Left lung (tissue), 10 donors: Measurements from ENCODE around the gene WAS. TPM values are rescaled to one million over a fixed set of nuclear protein-coding genes. Genes with fewer than 3 reads are reported as not detected.

Source experiments
- ATAC-seq: fragments of 200-7000 bp; cut with Tn5 transposase; one replicate; pipeline ENCODE4 v1.9.1; 2020; ENCODE audit warnings: moderate library complexity
- DNase-seq, 4 donors: peaks; one replicate each; pipeline ENCODE4 v3.0.0-alpha.2; 2013 to 2020
- H3K27ac ChIP-seq, 2 donors: fragments of 200-600 bp; sonication (generic) in 1 of 2; one replicate each; pipeline versions ENCODE4 v1.5.0 to v1.8.0; 2020 to 2021
- H3K27me3 ChIP-seq, 2 donors: fragments of 200-600 bp; sonication (generic) in 1 of 2; one replicate each; pipeline versions ENCODE4 v1.5.0 to v1.8.0; 2020 to 2021
- H3K36me3 ChIP-seq, 2 donors: fragments of 200-600 bp; sonication (generic) in 1 of 2; one replicate each; pipeline versions ENCODE4 v1.5.0 to v1.8.0; 2020 to 2021
- H3K4me1 ChIP-seq, 2 donors: fragments of 200-600 bp; one replicate each; pipeline ENCODE4 v1.8.0; 2021
- H3K4me3 ChIP-seq, 2 donors: fragments of 200-600 bp; sonication (generic) in 1 of 2; one replicate each; pipeline versions ENCODE4 v1.5.0 to v1.8.0; 2020 to 2021; ENCODE audit warnings: mild to moderate bottlenecking in 1 of 2
- H3K9me3 ChIP-seq, 2 donors: fragments of 200-600 bp; sonication (generic) in 1 of 2; one replicate each; pipeline versions ENCODE4 v1.5.0 to v1.8.0; 2020 to 2021
- intact Hi-C, 2 donors: fragments of 100-400 bp; cut with DNase I; formaldehyde crosslinking; loops; one replicate each; pipeline versions ENCODE4 v1.11.2 to v1.14.2; 2022
- polyA plus RNA-seq, 6 donors: library from polyadenylated mRNA; unstranded; fragments of 120-200 nt; gene quantifications; one replicate each; pipeline ENCODE4 v1.2.1, GENCODE V29; 2013; ENCODE audit not compliant: insufficient read length in 6 of 6
- total RNA-seq, 2 donors: library from RNA; stranded (reverse); fragmentation: NEBNext Ultra II Directional; extraction: Animal tissue kit (Norgen Biotek cat#: 25700); gene quantifications; one replicate each; pipeline ENCODE4 v1.2.1, GENCODE V29; 2021
- TF ChIP-seq, protein P1 (sequence below), 2 donors: fragments of 200-600 bp; sonication (generic) in 1 of 2; IDR thresholded peaks; one replicate each; pipeline versions ENCODE4 v1.5.0 to v1.8.0; 2021; ENCODE audit warnings: antibody characterized with exemption in 2 of 2
- donor health status: DM: no; HTN: yes; CAD: no.
- donor health status: DM: no; HTN: no; CAD: no.

Gene WAS
- total and polyA plus RNA-seq, 8 donors = 4.1 to 49.1 (median 4.6) TPM

GRCh38 chrX:48695925-48696300 is 12.3 kb downstream of the WAS start:
- intact Hi-C loops = no loop called here
- TF ChIP-seq, protein P1, sequence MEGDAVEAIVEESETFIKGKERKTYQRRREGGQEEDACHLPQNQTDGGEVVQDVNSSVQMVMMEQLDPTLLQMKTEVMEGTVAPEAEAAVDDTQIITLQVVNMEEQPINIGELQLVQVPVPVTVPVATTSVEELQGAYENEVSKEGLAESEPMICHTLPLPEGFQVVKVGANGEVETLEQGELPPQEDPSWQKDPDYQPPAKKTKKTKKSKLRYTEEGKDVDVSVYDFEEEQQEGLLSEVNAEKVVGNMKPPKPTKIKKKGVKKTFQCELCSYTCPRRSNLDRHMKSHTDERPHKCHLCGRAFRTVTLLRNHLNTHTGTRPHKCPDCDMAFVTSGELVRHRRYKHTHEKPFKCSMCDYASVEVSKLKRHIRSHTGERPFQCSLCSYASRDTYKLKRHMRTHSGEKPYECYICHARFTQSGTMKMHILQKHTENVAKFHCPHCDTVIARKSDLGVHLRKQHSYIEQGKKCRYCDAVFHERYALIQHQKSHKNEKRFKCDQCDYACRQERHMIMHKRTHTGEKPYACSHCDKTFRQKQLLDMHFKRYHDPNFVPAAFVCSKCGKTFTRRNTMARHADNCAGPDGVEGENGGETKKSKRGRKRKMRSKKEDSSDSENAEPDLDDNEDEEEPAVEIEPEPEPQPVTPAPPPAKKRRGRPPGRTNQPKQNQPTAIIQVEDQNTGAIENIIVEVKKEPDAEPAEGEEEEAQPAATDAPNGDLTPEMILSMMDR (IDR thresholded peaks at IDR 0.05) = no peak

GRCh38 chrX:48696301-48696908 is 12.8 kb downstream of the WAS start, which contains the start of gene SUV39H1:
Gene SUV39H1 (plus strand): TSS chrX:48696734. CDS start chrX:48696785, 51 bp downstream.
- Histone ChIP-seq H3K4me1 (peaks cover 0 to 5% of the 10 kb centered on the region in 2 donors), H3K27ac (peak within 1 kb of the TSS; percentile 82 to 89), H3K9me3 (no peaks in the 10 kb centered on the region), H3K27me3 (peaks cover 0 to 3% of the 10 kb centered on the region in 2 donors), H3K36me3 (peaks cover 0 to 13% of the 10 kb centered on the region in 2 donors), H3K4me3 (peak within 1 kb of the TSS; percentile 33 to 51)
- ATAC-seq = peak; percentile 98
- intact Hi-C loops = no loop called here
- TF ChIP-seq, protein P1 (IDR thresholded peaks at IDR 0.05) = no peak
- DNase-seq = peak; percentile 77 to 94 (median 92)

More at GRCh38 chrX:48695925-48696300, 12.3 kb downstream of the WAS start:
- peaks cover 0 to 9% of the 10 kb centered on the region in 2 donors for H3K36me3 ChIP-seq
- peak overlapping the region; percentile 82 to 89 for H3K27ac ChIP-seq
- no peaks in the 10 kb centered on the region for H3K9me3 ChIP-seq
- DNase-seq (peak in 1 of 4 donors; percentile 14), ATAC-seq (peak; percentile 6)
- H3K4me1 ChIP-seq = peaks cover 0 to 3% of the 10 kb centered on the region in 2 donors
- H3K27me3 ChIP-seq = peaks cover 0 to 4% of the 10 kb centered on the region in 2 donors
- H3K4me3 ChIP-seq = peak overlapping the region; percentile 33 to 51

- DNase-seq (peak in 1 of 4 donors; percentile 44), ATAC-seq (no peak)
- Histone ChIP-seq H3K36me3 (peaks cover 0 to 20% of the 10 kb centered on the region in 2 donors), H3K4me1 (peaks cover 0 to 5% of the 10 kb centered on the region in 2 donors), H3K4me3 (peak overlapping the region; percentile 33 to 51), H3K27me3 (no peaks in the 10 kb centered on the region), H3K9me3 (no peaks in the 10 kb centered on the region), H3K27ac (peak overlapping the region in 1 of 2 donors; percentile 89)
- TF ChIP-seq, protein P1 (IDR thresholded peaks at IDR 0.05) = no peak
- intact Hi-C loops = no loop called here
Observed at GRCh38 chrX:48696909-48697727, 13.5 kb downstream of the WAS start.

GRCh38 chrX:48698306-48698705 is 14.7 kb downstream of the WAS start:
- no peak for ATAC-seq
- DNase-seq = no peak
- TF ChIP-seq, protein P1 (IDR thresholded peaks at IDR 0.05) = no peak
- intact Hi-C loops = no loop called here
- peaks cover 0 to 26% of the 10 kb centered on the region in 2 donors for H3K36me3 ChIP-seq
- H3K27ac ChIP-seq = no peak overlapping the region
- peaks cover 0 to 5% of the 10 kb centered on the region in 2 donors for H3K4me1 ChIP-seq
- H3K27me3 ChIP-seq = no peaks in the 10 kb centered on the region
- no peaks in the 10 kb centered on the region for H3K9me3 ChIP-seq
- H3K4me3 ChIP-seq = no peak overlapping the region

GRCh38 chrX:48700246-48700645 is 16.6 kb downstream of the WAS start:
- no peaks in the 10 kb centered on the region for H3K9me3 ChIP-seq
- H3K36me3 ChIP-seq = peaks cover 0 to 26% of the 10 kb centered on the region in 2 donors
- no peak overlapping the region for H3K27ac ChIP-seq
- DNase-seq (no peak), ATAC-seq (no peak)
- no peaks in the 10 kb centered on the region for H3K27me3 ChIP-seq
- intact Hi-C loops = no loop called here
- no peak overlapping the region for H3K4me3 ChIP-seq
- peaks cover 0 to 5% of the 10 kb centered on the region in 2 donors for H3K4me1 ChIP-seq
- TF ChIP-seq, protein P1 (IDR thresholded peaks at IDR 0.05) = no peak
